ENCODE data around the gene TRNT1. TPM values are rescaled to one million over a fixed set of nuclear protein-coding genes. Genes with fewer than 3 reads are reported as not detected.
A peak's percentile ranks its signal among the peaks of the same experiment; 100 is the strongest.

TRNT1 gene
- total and polyA plus RNA-seq, 2 experiments from 2014 or later = 14.2 to 31.4 TPM

GRCh38 chr3:3178498-3179328 lies 52.0 kb downstream of the TRNT1 start:
- in situ Hi-C loops (cut with MboI) = no loop called here
- WGBS, 2 experiments (ENCODE audit: low coverage in 1 of 2, low lambda C conversion rate in 2 of 2, missing lambda C conversion rate in 2 of 2) = 17 to 18% methylated on average over 16 of the region's 16 CpGs
- H3F3A ChIP-seq (ENCODE audit: insufficient read depth) = peaks cover 9% of the 10 kb centered on the region
- H3K9me3 ChIP-seq (ENCODE audit: low read depth) = peaks cover 2% of the 10 kb centered on the region
- peak overlapping the region; percentile 76 for H2AFZ ChIP-seq
- peak overlapping the region; percentile 23; the same call in 1 of the 2 replicates for H3K27ac ChIP-seq
- H3K4me2 ChIP-seq (ENCODE audit: unreplicated experiment) = peak overlapping the region; percentile 98
- DNase-seq = no peak
- H3K9me2 ChIP-seq (ENCODE audit: insufficient read depth) = no peaks in the 10 kb centered on the region
- H3K27me3 ChIP-seq (replicated peaks; ENCODE audit: insufficient read depth) = no peaks in the 10 kb centered on the region
- peaks cover 24% of the 10 kb centered on the region for H3K4me1 ChIP-seq (ENCODE audit: insufficient read depth)
- peaks cover 10% of the 10 kb centered on the region; the same call in 1 of the 2 replicates for H4K20me1 ChIP-seq (ENCODE audit: insufficient read depth)
- peaks cover 7% of the 10 kb centered on the region for H3K36me3 ChIP-seq (ENCODE audit: low read depth)
- H3K79me2 ChIP-seq (ENCODE audit: insufficient read depth) = peaks cover 46% of the 10 kb centered on the region
- H3K4me3 ChIP-seq = peak overlapping the region; percentile 88
- TF ChIP-seq EZH2 (IDR thresholded peaks at IDR 0.05; ENCODE audit: insufficient read depth, poor library complexity, severe bottlenecking) (no peak), EZH2phosphoT487 (IDR thresholded peaks at IDR 0.05; ENCODE audit: insufficient read depth, low read depth) (no peak)
- H3K9ac ChIP-seq = peak overlapping the region; percentile 95

GRCh38 chr3:3179407-3180094 lies 52.8 kb downstream of the TRNT1 start, which contains the start of gene CRBN:
Gene CRBN, minus strand, starts transcription at chr3:3179691. Its CDS starts 4 bp downstream, at chr3:3179687.
- Histone ChIP-seq H3K4me1 (ENCODE audit: insufficient read depth) (peaks cover 24% of the 10 kb centered on the region), H3K4me2 (ENCODE audit: unreplicated experiment) (peak within 1 kb of the TSS; percentile 98), H3K9me2 (ENCODE audit: insufficient read depth) (no peaks in the 10 kb centered on the region), H3K4me3 (peak within 1 kb of the TSS; percentile 88), H3F3A (ENCODE audit: insufficient read depth) (peaks cover 6% of the 10 kb centered on the region), H3K27me3 (replicated peaks; ENCODE audit: insufficient read depth) (no peaks in the 10 kb centered on the region), H3K9ac (peak within 1 kb of the TSS; percentile 95), H4K20me1 (ENCODE audit: insufficient read depth) (peaks cover 10% of the 10 kb centered on the region; the same call in 1 of the 2 replicates), H3K79me2 (ENCODE audit: insufficient read depth) (peaks cover 46% of the 10 kb centered on the region), H3K27ac (peak within 1 kb of the TSS; percentile 23; the same call in 1 of the 2 replicates), H3K9me3 (ENCODE audit: low read depth) (no peaks in the 10 kb centered on the region), H2AFZ (peak within 1 kb of the TSS; percentile 76), H3K36me3 (ENCODE audit: low read depth) (no peaks in the 10 kb centered on the region)
- TF ChIP-seq EZH2phosphoT487 (IDR thresholded peaks at IDR 0.05; ENCODE audit: insufficient read depth, low read depth) (no peak), EZH2 (IDR thresholded peaks at IDR 0.05; ENCODE audit: insufficient read depth, poor library complexity, severe bottlenecking) (no peak)
- peak; percentile 94 for DNase-seq
- WGBS, 2 experiments (ENCODE audit: low coverage in 1 of 2, low lambda C conversion rate in 2 of 2, missing lambda C conversion rate in 2 of 2) = 0 to 1% methylated on average over 53 to 56 of the region's 56 CpGs
- in situ Hi-C loops (cut with MboI) = no loop called here

- Histone ChIP-seq H3K36me3 (ENCODE audit: low read depth) (no peaks in the 10 kb centered on the region), H3K27ac (no peak overlapping the region), H3K9me2 (ENCODE audit: insufficient read depth) (no peaks in the 10 kb centered on the region), H3F3A (ENCODE audit: insufficient read depth) (peaks cover 6% of the 10 kb centered on the region), H3K9ac (no peak overlapping the region), H3K27me3 (replicated peaks; ENCODE audit: insufficient read depth) (no peaks in the 10 kb centered on the region), H3K79me2 (ENCODE audit: insufficient read depth) (peaks cover 40% of the 10 kb centered on the region), H3K4me3 (no peak overlapping the region), H3K4me1 (ENCODE audit: insufficient read depth) (peaks cover 24% of the 10 kb centered on the region), H4K20me1 (ENCODE audit: insufficient read depth) (peaks cover 10% of the 10 kb centered on the region; the same call in 1 of the 2 replicates), H3K4me2 (ENCODE audit: unreplicated experiment) (no peak overlapping the region), H2AFZ (peak overlapping the region; percentile 76), H3K9me3 (ENCODE audit: low read depth) (no peaks in the 10 kb centered on the region)
- TF ChIP-seq EZH2phosphoT487 (IDR thresholded peaks at IDR 0.05; ENCODE audit: insufficient read depth, low read depth) (no peak), EZH2 (IDR thresholded peaks at IDR 0.05; ENCODE audit: insufficient read depth, poor library complexity, severe bottlenecking) (no peak)
- 74 to 77% methylated on average over 9 of the region's 9 CpGs for WGBS, 2 experiments (ENCODE audit: low coverage in 1 of 2, low lambda C conversion rate in 2 of 2, missing lambda C conversion rate in 2 of 2)
- peak; percentile 16 for DNase-seq
- in situ Hi-C loops (cut with MboI) = no loop called here
Observed at GRCh38 chr3:3180456-3180855, 53.7 kb downstream of the TRNT1 start.

GRCh38 chr3:3184876-3185275 lies 58.1 kb downstream of the TRNT1 start:
- no peak overlapping the region for H2AFZ ChIP-seq
- H3K9me3 ChIP-seq (ENCODE audit: low read depth) = no peaks in the 10 kb centered on the region
- peaks cover 6% of the 10 kb centered on the region; the same call in 1 of the 2 replicates for H3K4me1 ChIP-seq (ENCODE audit: insufficient read depth)
- H3F3A ChIP-seq (ENCODE audit: insufficient read depth) = peaks cover 5% of the 10 kb centered on the region
- in situ Hi-C loops (cut with MboI) = no loop called here
- 13 to 23% methylated on average over 2 of the region's 2 CpGs for WGBS, 2 experiments (ENCODE audit: low coverage in 1 of 2, low lambda C conversion rate in 2 of 2, missing lambda C conversion rate in 2 of 2)
- H3K27me3 ChIP-seq (replicated peaks; ENCODE audit: insufficient read depth) = no peaks in the 10 kb centered on the region
- H3K9me2 ChIP-seq (ENCODE audit: insufficient read depth) = no peaks in the 10 kb centered on the region
- H3K9ac ChIP-seq = no peak overlapping the region
- no peak for DNase-seq
- no peaks in the 10 kb centered on the region for H4K20me1 ChIP-seq (ENCODE audit: insufficient read depth)
- no peak overlapping the region for H3K4me2 ChIP-seq (ENCODE audit: unreplicated experiment)
- H3K4me3 ChIP-seq = no peak overlapping the region
- no peaks in the 10 kb centered on the region for H3K36me3 ChIP-seq (ENCODE audit: low read depth)
- no peaks in the 10 kb centered on the region for H3K79me2 ChIP-seq (ENCODE audit: insufficient read depth)
- no peak for TF ChIP-seq EZH2phosphoT487 (IDR thresholded peaks at IDR 0.05; ENCODE audit: insufficient read depth, low read depth)
- no peak for TF ChIP-seq EZH2 (IDR thresholded peaks at IDR 0.05; ENCODE audit: insufficient read depth, poor library complexity, severe bottlenecking)
- no peak overlapping the region for H3K27ac ChIP-seq

All from GM23248 (cell line).